Ectodermal cell (in vitro differentiated cells): ENCODE results near the gene PRAMEF14. TPM values are rescaled to one million over a fixed set of nuclear protein-coding genes. Genes with fewer than 3 reads are reported as not detected.
"Not testable (repeated sequence)": the region's sequence is repeated elsewhere in the genome, so short reads cannot be mapped to it uniquely, and the experiment has no call there.

ENCODE experiments used
- H3K27ac ChIP-seq: 2 replicates; pipeline ENCODE4 v1.7.0; 2013; ENCODE audit warnings: mild to moderate bottlenecking, low read depth, low read length; ENCODE audit not compliant: insufficient read depth, poor library complexity, severe bottlenecking
- H3K27me3 ChIP-seq: 2 replicates; pipeline ENCODE4 v1.7.0; 2013; ENCODE audit warnings: mild to moderate bottlenecking, low read length; ENCODE audit not compliant: insufficient read depth, control insufficient read depth, poor library complexity, severe bottlenecking
- H3K36me3 ChIP-seq: one replicate; pipeline ENCODE4 v1.7.0; 2013; ENCODE audit warnings: low read length; ENCODE audit not compliant: control insufficient read depth, insufficient read depth
- H3K4me1 ChIP-seq: one replicate; pipeline ENCODE4 v1.7.0; 2013; ENCODE audit warnings: low read length; ENCODE audit not compliant: control insufficient read depth, insufficient read depth
- H3K4me3 ChIP-seq: 2 replicates; pipeline ENCODE4 v1.7.0; 2013; ENCODE audit warnings: low read depth, low read length, control low read depth; ENCODE audit not compliant: insufficient read depth
- H3K9me3 ChIP-seq: 2 replicates; pipeline ENCODE4 v1.7.0; 2013; ENCODE audit warnings: mild to moderate bottlenecking, low read length, moderate library complexity; ENCODE audit not compliant: control insufficient read depth
- WGBS, 2 experiments: methylation state at CpG; one replicate each; pipeline ENCODE4 v1.1.7; 2013; ENCODE audit warnings: missing lambda C conversion rate in 2 of 2; 5-methylcytosine and 5-hydroxymethylcytosine counted together
- polyA plus RNA-seq, 4 experiments: library from polyadenylated mRNA; stranded (reverse); fragments of 50-300 nt; gene quantifications; one replicate each; pipeline ENCODE4 v1.2.3, GENCODE V29; 2013

The PRAMEF14 gene
- polyA plus RNA-seq (2013, experiment 1 of 4): not detected
- not detected for polyA plus RNA-seq (2013, experiment 2 of 4)
- not detected for polyA plus RNA-seq (2013, experiment 3 of 4)
- not detected for polyA plus RNA-seq (2013, experiment 4 of 4)

- not testable (repeated sequence) for H3K9me3 ChIP-seq, H3K4me3 ChIP-seq, H3K27ac ChIP-seq, H3K27me3 ChIP-seq, H3K4me1 ChIP-seq, H3K36me3 ChIP-seq
- WGBS, 2 experiments: 57 to 89% methylated on average over 3 to 6 of the region's 7 CpGs
Measured at GRCh38 chr1:13347034-13347433, at the start of gene PRAMEF14. Gene PRAMEF14, minus strand, starts transcription at chr1:13347134. Its CDS starts 1,820 bp downstream, at chr1:13345314.

- WGBS, 2 experiments: 91 to 93% methylated on average over 22 of the region's 22 CpGs
- not testable (repeated sequence) for H3K4me3 ChIP-seq, H3K27ac ChIP-seq, H3K36me3 ChIP-seq, H3K4me1 ChIP-seq, H3K27me3 ChIP-seq, H3K9me3 ChIP-seq
Measured at GRCh38 chr1:13395311-13395710, 48.4 kb upstream of the PRAMEF14 start.

DNA sequence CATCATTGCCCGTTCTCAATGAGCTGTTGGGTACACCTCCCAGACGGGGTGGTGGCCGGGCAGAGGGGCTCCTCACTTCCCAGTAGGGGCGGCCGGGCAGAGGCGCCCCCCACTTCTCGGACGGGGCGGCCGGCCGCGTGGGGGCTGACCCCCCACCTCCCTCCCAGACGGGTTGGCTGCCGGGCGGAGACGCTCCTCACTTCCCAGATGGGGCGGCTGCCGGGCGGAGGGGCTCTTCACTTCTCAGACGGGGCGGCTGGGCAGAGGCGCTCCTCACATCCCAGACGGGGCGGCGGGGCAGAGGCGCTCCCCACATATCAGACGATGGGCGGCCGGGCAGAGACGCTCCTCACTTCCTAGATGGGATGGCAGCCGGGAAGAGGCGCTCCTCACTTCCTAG lies 47.8 kb upstream of the PRAMEF14 start:
- WGBS, 2 experiments: 92% methylated on average over 29 to 32 of the region's 32 CpGs
- H3K27me3 ChIP-seq, H3K9me3 ChIP-seq, H3K27ac ChIP-seq, H3K4me3 ChIP-seq, H3K36me3 ChIP-seq, H3K4me1 ChIP-seq: not testable (repeated sequence)

GRCh38 chr1:13393004-13393403 lies 46.1 kb upstream of the PRAMEF14 start:
- H3K36me3 ChIP-seq, H3K9me3 ChIP-seq, H3K4me3 ChIP-seq, H3K27me3 ChIP-seq, H3K4me1 ChIP-seq, H3K27ac ChIP-seq: not testable (repeated sequence)
- WGBS, 2 experiments: 66 to 67% methylated on average over 7 of the region's 7 CpGs

- not testable (repeated sequence) for H3K4me1 ChIP-seq, H3K27me3 ChIP-seq, H3K4me3 ChIP-seq, H3K27ac ChIP-seq, H3K36me3 ChIP-seq, H3K9me3 ChIP-seq
Measured at GRCh38 chr1:13389332-13389731, 42.4 kb upstream of the PRAMEF14 start, which contains the start of gene PRAMEF17. Gene PRAMEF17, plus strand, starts transcription at chr1:13389632. Its CDS starts 26 bp downstream, at chr1:13389658.

DNA sequence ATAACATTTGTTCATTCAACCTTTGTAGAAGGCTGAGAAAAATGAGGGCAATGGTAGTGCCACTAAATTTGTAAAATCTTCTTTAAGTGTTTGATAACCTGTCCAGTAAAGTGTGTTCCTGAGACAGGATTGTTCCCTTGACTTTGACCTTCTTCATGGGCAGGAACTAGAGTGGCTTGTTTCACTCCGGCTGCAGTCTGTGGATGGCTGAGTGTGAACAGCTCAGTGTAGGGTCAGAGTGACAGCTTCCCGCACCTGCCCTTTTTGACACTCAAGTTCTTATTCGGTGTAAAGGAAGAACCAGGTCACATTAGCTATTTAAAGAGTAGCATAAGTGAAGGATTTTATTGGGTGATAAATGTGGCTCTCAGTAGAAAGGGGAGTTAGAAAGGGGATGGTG lies 33.4 kb upstream of the PRAMEF14 start:
- H3K27ac ChIP-seq, H3K4me3 ChIP-seq, H3K9me3 ChIP-seq, H3K4me1 ChIP-seq, H3K36me3 ChIP-seq, H3K27me3 ChIP-seq: not testable (repeated sequence)
- WGBS, 2 experiments: 88 to 100% methylated on average over 2 of the region's 3 CpGs

GRCh38 chr1:13378983-13379382 lies 32.0 kb upstream of the PRAMEF14 start:
- WGBS, 2 experiments: 79 to 90% methylated on average over 1 to 2 of the region's 3 CpGs
- H3K27me3 ChIP-seq, H3K4me1 ChIP-seq: not testable (repeated sequence)

DNA sequence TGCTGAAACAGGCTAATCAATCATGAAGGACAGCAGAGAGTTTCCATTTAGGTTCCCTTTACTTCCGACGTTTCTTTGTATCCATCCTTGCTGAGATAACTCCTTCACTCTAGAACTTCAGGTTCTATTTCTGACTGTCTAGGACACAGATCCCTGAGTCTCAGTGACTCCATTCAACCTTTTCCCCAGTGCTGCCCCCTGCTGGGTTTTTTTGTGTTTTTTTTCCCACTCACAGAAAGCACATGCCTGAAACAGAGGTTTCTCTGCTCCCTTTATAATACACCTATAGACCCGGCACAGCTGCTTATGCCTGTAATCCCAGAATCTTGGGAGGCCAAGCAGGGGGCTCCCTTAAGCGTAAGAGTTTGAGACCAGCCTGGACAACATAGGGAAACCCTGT lies 21.6 kb upstream of the PRAMEF14 start:
- 89 to 92% methylated on average over 2 to 3 of the region's 4 CpGs for WGBS, 2 experiments
- H3K27me3 ChIP-seq, H3K27ac ChIP-seq, H3K4me1 ChIP-seq, H3K4me3 ChIP-seq, H3K36me3 ChIP-seq, H3K9me3 ChIP-seq: not testable (repeated sequence)

More at GRCh38 chr1:13378983-13379382, 32.0 kb upstream of the PRAMEF14 start:
- H3K27ac ChIP-seq, H3K4me3 ChIP-seq, H3K9me3 ChIP-seq, H3K36me3 ChIP-seq: not testable (repeated sequence)

DNA sequence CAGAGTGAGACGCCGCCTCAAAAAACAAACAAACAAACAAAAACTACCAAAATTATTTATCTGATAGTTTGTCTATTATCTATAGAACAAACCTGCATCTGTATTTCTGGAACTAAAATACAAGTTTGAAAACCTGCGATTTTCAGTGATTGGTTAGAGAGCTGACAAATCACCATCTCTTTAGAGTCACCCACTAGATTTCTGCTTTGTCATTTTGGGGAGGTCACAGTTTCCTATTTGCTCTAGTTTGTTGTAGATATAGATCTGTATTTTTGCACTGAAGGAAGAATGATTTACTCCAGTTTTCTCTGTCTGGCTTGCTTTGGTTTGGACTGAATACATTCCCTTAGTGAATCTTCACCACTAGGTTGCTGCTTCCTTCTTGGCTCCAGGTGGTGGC lies 19.6 kb upstream of the PRAMEF14 start:
- WGBS, 2 experiments: 75 to 90% methylated on average over 1 of the region's 3 CpGs
- not testable (repeated sequence) for H3K4me1 ChIP-seq, H3K4me3 ChIP-seq

GRCh38 chr1:13364928-13365327 lies 18.0 kb upstream of the PRAMEF14 start:
- H3K27ac ChIP-seq, H3K4me3 ChIP-seq, H3K27me3 ChIP-seq, H3K9me3 ChIP-seq, H3K36me3 ChIP-seq, H3K4me1 ChIP-seq: not testable (repeated sequence)
- no CpG with 5 or more reads among the region's 4 CpGs for WGBS, 2 experiments

More for the DNA sequence above, 19.6 kb upstream of the PRAMEF14 start:
- H3K27ac ChIP-seq, H3K27me3 ChIP-seq, H3K9me3 ChIP-seq, H3K36me3 ChIP-seq: not testable (repeated sequence)

DNA sequence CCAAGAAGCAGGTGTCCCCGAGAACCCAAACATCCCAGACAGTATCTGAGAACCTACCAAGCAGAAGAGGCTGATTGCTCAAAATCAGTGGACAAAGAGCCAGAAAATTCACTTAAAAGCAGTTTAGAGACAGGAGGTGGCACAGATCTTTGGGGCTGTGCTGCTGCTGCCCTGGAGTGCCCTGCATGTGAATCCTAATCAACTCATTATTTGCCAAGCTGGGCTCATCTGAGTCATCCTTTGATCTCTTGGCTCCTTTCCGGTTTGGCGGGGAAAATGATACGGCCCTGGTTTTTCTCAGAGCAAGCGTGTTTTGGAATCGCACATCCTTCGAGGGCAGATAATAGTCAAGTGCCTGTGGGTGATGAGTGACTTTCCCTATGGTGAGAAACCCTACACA lies 15.4 kb upstream of the PRAMEF14 start:
- not testable (repeated sequence) for H3K27ac ChIP-seq, H3K36me3 ChIP-seq, H3K4me1 ChIP-seq, H3K27me3 ChIP-seq, H3K4me3 ChIP-seq, H3K9me3 ChIP-seq
- WGBS, 2 experiments: no CpG with 5 or more reads among the region's 7 CpGs
